CD4-positive, alpha-beta T cell treated with Interleukin-4 for 4 hours (primary cell): ENCODE data around the gene ARHGEF10L.

Experiments used
- DNase-seq: peaks from one replicate; pipeline ENCODE4 v3.0.0-alpha.2; 2020

ARHGEF10L gene

GRCh38 chr1:17521946-17522612 lies 17.4 kb upstream of the ARHGEF10L start:
- DNase-seq: no peak

- DNase-seq: no peak
These were observed 16.0 kb upstream of the ARHGEF10L start for GRCh38 chr1:17523321-17524041.

GRCh38 chr1:17524645-17525044 lies 14.9 kb upstream of the ARHGEF10L start:
- no peak for DNase-seq

DNA sequence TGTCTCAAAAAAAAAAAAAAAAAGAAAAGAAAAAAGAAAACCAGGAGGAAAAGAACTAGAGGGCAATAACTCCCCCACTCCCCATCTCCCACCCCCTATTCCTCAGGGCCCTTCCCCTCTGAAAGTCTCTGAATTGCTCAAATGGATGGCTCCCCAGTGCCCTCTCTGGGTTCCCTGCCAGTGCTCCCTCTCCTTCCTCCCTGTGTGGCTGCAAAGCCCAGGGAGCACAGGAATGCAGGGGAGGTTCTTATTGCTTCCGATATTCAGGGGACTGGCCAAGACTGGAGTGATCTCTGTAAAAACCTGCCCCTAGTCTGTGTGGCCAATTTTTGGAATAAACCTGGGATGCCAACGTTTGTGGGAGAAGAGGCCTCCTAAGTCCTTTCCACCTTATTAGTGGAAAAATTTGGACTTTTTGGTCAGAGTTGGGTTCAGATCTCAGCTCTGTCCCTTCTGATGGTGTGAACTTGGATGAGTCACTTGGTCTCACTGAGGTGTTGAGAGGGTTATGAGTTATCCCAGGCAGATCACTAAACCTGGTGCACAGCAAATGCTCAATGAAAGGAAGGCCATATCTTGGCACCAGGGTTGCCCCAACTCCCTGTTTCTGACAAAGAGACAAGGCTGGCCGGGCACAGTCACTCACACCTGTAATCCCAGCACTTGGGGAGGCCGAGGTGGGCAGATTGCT lies 13.4 kb upstream of the ARHGEF10L start:
- no peak for DNase-seq

- no peak for DNase-seq
These were observed 12.2 kb upstream of the ARHGEF10L start for GRCh38 chr1:17527036-17527914.

DNA sequence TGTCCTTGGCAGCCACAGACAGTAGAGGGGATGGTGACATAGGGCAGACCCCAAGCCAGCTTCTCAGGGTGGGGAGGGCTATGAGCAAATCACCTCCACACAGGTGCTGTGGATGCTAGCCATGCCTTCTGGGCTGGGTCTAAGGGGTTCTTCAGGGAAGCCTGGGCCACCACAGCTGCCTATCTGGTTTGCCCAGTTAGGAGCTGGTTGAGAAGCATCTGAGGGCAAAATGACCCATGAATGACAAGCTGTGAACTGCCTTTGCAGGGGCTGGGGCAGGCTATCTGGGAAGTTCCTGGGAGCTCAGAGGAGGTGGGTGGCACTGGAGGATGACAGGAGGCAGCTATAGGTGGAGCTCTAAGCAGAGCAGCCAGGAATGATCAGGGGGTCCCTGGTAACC lies 10.1 kb upstream of the ARHGEF10L start:
- no peak for DNase-seq

- DNase-seq: no peak
These were observed 8.2 kb upstream of the ARHGEF10L start for GRCh38 chr1:17531343-17531681.

GRCh38 chr1:17531682-17532487 lies 7.6 kb upstream of the ARHGEF10L start:
- no peak for DNase-seq

- no peak for DNase-seq
These were observed 6.3 kb upstream of the ARHGEF10L start for GRCh38 chr1:17533201-17533600.

GRCh38 chr1:17535300-17535936 lies 4.1 kb upstream of the ARHGEF10L start:
- DNase-seq: no peak

DNA sequence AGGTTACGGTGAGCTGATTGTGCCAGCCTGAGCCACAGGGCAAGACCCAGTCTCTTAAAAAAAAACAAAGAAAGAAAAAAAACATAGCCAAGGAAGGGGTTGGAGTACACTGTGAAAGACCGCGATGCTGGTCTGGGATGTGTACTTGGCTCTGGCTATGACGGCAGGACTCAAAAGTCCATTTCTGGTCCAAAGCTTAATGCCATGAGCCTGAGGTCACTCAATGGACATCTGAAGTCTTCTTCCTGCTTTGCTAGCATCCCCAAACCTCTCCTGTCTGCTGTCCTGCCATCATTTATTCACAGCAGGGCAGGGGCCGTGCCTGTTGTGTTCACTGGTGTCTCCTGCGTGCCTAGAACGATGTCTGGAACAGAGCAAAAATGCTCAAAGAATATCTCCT lies 1.5 kb upstream of the ARHGEF10L start:
- no peak for DNase-seq

DNA sequence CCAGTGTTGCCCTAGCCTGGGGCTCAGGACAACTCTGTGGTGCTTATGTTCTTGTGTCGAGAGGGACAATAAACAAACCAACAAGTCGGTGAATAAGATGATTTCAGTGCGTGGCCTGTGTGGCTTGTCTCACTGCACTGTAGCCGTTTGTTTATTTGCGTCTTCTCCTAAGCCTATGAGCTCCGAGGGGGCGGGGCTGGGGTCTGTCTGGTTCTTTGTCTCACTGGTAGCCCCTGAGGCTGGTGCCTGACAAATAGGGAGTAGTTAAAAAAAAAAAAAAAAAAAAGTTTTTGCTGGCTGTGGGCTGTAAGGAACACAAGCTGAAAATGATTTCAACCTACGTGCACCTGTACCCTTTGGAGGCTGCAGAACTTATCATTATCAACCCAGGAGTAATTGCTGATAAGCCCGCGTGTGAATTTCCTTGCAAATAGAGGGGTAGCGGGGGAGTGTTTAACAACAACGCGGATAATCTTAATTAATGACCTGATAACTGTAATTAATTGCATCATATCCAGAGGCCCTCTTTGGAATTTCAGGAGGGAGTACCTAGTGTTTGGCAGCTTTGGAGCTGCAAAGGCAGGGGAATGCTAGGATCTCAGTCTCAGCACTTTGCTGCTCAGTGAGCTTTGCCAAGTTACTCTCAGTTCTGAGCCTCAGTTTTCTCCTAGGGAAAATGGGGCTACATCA lies 925 bp upstream of the ARHGEF10L start:
- DNase-seq: no peak

GRCh38 chr1:17539118-17539476 lies 401 bp upstream of the ARHGEF10L start:
- no peak for DNase-seq

DNA sequence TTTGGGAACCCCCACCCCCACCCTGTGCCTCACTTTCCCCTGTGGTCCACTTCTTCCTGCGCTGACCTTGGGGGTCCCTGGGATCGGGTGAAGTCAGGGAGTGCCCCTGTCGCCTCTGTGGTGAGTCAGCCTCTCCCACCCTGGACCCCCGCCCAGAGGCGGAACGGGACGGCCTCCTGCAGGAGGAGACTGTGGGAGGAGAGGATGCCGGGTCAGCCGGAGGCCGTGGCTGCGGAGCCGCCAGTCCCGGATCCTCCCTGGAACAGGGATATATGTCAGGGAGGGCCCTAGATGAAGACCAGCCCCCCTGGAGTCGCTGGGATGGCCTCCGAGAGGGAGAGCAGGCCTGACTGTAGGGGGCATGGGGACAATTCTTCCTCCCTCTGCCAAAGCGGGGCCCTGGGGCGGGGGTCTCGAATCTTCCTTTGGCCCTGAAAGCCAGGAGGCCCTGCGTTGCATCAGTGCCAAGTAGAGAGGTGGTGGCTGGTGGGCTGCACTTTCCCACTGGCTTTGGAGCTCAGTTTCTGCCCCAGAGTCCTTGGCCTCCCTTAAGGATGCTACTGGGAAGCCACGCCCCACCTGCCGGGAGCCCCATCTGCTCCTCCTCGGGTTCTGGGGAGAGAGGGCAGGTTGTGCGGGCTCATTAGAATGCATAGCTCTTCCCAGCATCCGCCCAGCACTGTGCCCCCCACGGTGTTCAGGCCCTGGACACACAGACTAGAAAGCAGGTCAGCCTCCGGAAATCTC lies 930 bp downstream of the ARHGEF10L start:
- DNase-seq: no peak

DNA sequence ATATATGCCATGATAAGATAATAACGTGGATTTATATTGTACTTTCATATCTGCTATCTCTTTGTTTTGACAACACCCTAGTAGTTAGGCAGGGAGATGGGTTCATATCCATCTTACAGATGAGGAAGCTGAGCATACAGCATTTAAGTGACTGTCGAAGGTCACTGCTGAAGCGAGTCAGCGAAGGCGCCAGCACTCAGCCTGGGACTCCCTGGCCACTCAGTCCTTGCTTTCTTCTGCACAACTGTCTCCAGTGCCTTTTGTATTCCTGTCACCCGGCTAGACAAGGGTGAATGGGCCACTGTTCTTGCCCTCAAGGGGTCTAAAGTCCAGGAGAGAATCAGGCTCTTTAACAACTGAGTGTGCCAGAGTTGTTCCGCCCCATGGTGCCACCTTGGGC lies 3.1 kb downstream of the ARHGEF10L start:
- no peak for DNase-seq

- DNase-seq: no peak
These were observed 5.4 kb downstream of the ARHGEF10L start for GRCh38 chr1:17544776-17545350.

DNA sequence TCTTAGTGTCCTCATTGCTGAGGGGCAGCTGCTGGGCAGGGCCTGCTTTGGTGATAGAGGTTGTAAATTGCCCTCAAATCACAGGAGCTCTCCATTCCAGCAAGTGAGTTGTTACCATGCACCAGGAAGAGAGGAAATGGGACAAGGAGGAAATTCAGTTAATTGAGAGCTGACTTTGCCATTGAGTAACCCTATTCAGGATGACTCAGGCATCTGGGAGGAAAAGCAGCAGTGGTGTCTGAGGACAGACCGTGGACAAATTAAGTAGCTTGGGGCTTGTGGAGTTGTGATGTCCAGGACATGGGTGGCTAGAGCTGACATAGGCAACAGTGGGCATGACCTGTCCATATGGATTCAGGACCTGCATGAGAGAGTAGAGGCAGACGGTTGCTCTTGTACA lies 5.9 kb downstream of the ARHGEF10L start:
- DNase-seq: no peak

DNA sequence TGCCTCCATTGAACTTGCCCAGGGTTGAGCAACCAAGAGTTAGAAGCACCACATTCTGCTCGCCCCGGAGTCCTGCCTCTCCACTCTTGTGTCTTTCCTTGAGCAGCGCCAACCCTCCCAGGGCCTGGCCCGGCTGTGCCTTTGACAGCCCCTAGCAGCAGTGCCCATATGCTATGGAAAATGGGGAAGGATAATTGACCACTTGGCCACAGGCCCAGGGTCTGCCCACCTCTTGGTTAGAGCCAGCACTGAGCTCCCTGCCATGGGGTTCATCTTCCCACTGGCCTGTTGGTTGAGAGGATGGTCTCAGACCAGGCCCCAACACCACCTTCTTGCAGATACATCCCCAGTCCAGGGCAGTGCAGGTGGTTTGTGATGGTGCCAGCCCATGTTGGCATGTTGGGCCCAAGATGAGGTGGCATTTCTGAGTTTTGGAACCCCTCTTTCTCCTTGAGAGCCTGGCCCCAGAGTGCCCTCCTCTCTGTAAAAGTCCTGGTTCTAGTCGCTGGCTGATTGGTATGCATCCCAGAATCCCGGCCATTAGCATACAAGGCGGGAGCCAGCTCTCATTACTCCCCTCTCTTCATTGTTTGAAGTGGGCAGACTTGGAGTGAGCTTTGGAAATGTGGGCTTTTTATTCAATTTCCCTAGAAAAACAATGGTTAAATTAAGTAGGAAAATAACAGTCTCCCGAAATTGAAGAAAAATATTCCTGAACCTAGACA lies 7.6 kb downstream of the ARHGEF10L start:
- no peak for DNase-seq

DNA sequence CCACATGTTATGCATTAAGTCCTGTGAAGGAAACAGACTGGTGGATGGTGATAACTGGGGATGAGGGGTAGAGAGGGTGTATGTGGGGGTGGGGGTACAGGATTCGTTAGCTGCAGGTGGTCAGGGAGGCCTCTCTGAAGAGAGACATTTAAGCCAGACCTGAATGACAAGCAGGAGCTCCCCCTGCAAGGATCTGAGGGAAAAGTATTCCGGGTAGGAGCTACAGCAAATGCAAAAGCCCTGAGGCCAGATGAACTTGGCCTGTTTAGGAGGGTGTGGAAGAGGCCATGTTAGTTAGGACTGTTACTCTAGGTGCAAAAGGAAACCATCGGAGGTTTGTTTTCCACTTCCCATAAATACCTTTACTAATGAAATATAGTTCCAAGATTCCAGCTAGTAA lies 9.9 kb downstream of the ARHGEF10L start:
- no peak for DNase-seq
